Activated naive CD8-positive, alpha-beta T cell (primary cell): ENCODE results near the gene SRRM3.
A peak's percentile ranks its signal among the peaks of the same experiment; 100 is the strongest.
"Not testable (repeated sequence)": the region's sequence is repeated elsewhere in the genome, so short reads cannot be mapped to it uniquely, and the experiment has no call there.

Experiments used
- H3K27ac Mint-ChIP-seq: one replicate; pipeline ENCODE4 v1.8.0; 2021; ENCODE audit warnings: mixed read lengths
- H3K27me3 Mint-ChIP-seq: one replicate; pipeline ENCODE4 v1.8.0; 2021; ENCODE audit warnings: mixed read lengths
- H3K36me3 Mint-ChIP-seq: one replicate; pipeline ENCODE4 v1.8.0; 2021; ENCODE audit warnings: mixed read lengths
- H3K4me1 Mint-ChIP-seq: one replicate; pipeline ENCODE4 v1.8.0; 2021; ENCODE audit warnings: low read depth, mixed read lengths
- H3K4me3 Mint-ChIP-seq: one replicate; pipeline ENCODE4 v1.8.0; 2021; ENCODE audit warnings: mild to moderate bottlenecking, mixed read lengths
- H3K9me3 Mint-ChIP-seq: one replicate; pipeline ENCODE4 v1.8.0; 2021; ENCODE audit warnings: low read depth, mixed read lengths

Gene SRRM3

GRCh38 chr7:76296743-76297740 is 95.3 kb downstream of the SRRM3 start:
- Mint-ChIP-seq H3K27me3 (no peaks in the 10 kb centered on the region), H3K27ac (no peak overlapping the region), H3K9me3 (no peaks in the 10 kb centered on the region), H3K4me1 (peaks cover 2% of the 10 kb centered on the region), H3K4me3 (no peak overlapping the region), H3K36me3 (no peaks in the 10 kb centered on the region)

GRCh38 chr7:76300166-76300731 is 98.6 kb downstream of the SRRM3 start:
- H3K27ac Mint-ChIP-seq, result no peak overlapping the region
- no peaks in the 10 kb centered on the region for H3K27me3 Mint-ChIP-seq
- peaks cover 18% of the 10 kb centered on the region for H3K4me1 Mint-ChIP-seq
- H3K9me3 Mint-ChIP-seq, result no peaks in the 10 kb centered on the region
- no peaks in the 10 kb centered on the region for H3K36me3 Mint-ChIP-seq
- no peak overlapping the region for H3K4me3 Mint-ChIP-seq

GRCh38 chr7:76301000-76301399 is 99.3 kb downstream of the SRRM3 start:
- H3K4me3 Mint-ChIP-seq, result no peak overlapping the region
- no peaks in the 10 kb centered on the region for H3K36me3 Mint-ChIP-seq
- no peaks in the 10 kb centered on the region for H3K27me3 Mint-ChIP-seq
- H3K4me1 Mint-ChIP-seq, result peaks cover 18% of the 10 kb centered on the region
- H3K9me3 Mint-ChIP-seq, result no peaks in the 10 kb centered on the region
- no peak overlapping the region for H3K27ac Mint-ChIP-seq

GRCh38 chr7:76302347-76303201 is 100.9 kb downstream of the SRRM3 start, which contains the start of gene HSPB1:
TSS of gene HSPB1 (plus strand) at chr7:76302673. CDS start at chr7:76302713, 40 bp downstream.
- Mint-ChIP-seq H3K4me1 (peaks cover 18% of the 10 kb centered on the region), H3K4me3 (peak within 1 kb of the TSS; percentile 90), H3K27ac (peak within 1 kb of the TSS; percentile 88), H3K9me3 (no peaks in the 10 kb centered on the region), H3K36me3 (no peaks in the 10 kb centered on the region), H3K27me3 (no peaks in the 10 kb centered on the region)

- Mint-ChIP-seq H3K9me3 (no peaks in the 10 kb centered on the region), H3K36me3 (no peaks in the 10 kb centered on the region), H3K4me3 (peak overlapping the region; percentile 90), H3K27ac (peak overlapping the region; percentile 88), H3K27me3 (no peaks in the 10 kb centered on the region), H3K4me1 (peaks cover 18% of the 10 kb centered on the region)
Observed at GRCh38 chr7:76303202-76304147, 101.8 kb downstream of the SRRM3 start.

- Mint-ChIP-seq H3K27ac (peak overlapping the region; percentile 88), H3K4me3 (peak overlapping the region; percentile 90), H3K36me3 (no peaks in the 10 kb centered on the region), H3K27me3 (no peaks in the 10 kb centered on the region), H3K4me1 (peaks cover 18% of the 10 kb centered on the region), H3K9me3 (no peaks in the 10 kb centered on the region)
Observed at GRCh38 chr7:76304888-76305375, 103.2 kb downstream of the SRRM3 start.

GRCh38 chr7:76308874-76309273 is 107.2 kb downstream of the SRRM3 start:
- H3K4me1 Mint-ChIP-seq, H3K27me3 Mint-ChIP-seq, H3K4me3 Mint-ChIP-seq: not testable (repeated sequence)

GRCh38 chr7:76309341-76310101 is 107.8 kb downstream of the SRRM3 start:
- not testable (repeated sequence) for H3K36me3 Mint-ChIP-seq, H3K27me3 Mint-ChIP-seq, H3K4me1 Mint-ChIP-seq, H3K27ac Mint-ChIP-seq, H3K9me3 Mint-ChIP-seq, H3K4me3 Mint-ChIP-seq

More at GRCh38 chr7:76308874-76309273, 107.2 kb downstream of the SRRM3 start:
- H3K9me3 Mint-ChIP-seq, H3K27ac Mint-ChIP-seq, H3K36me3 Mint-ChIP-seq: not testable (repeated sequence)

- Mint-ChIP-seq H3K4me3 (no peak overlapping the region), H3K27me3 (no peaks in the 10 kb centered on the region), H3K9me3 (no peaks in the 10 kb centered on the region), H3K36me3 (no peaks in the 10 kb centered on the region), H3K4me1 (peaks cover 4% of the 10 kb centered on the region), H3K27ac (no peak overlapping the region)
Observed at GRCh38 chr7:76310102-76310957, 108.6 kb downstream of the SRRM3 start.

- not testable (repeated sequence) for H3K27me3 Mint-ChIP-seq, H3K36me3 Mint-ChIP-seq, H3K9me3 Mint-ChIP-seq, H3K4me1 Mint-ChIP-seq, H3K4me3 Mint-ChIP-seq, H3K27ac Mint-ChIP-seq
Observed at GRCh38 chr7:76311838-76312237, 110.1 kb downstream of the SRRM3 start.

- peaks cover 16% of the 10 kb centered on the region for H3K4me1 Mint-ChIP-seq
- H3K27me3 Mint-ChIP-seq, result no peaks in the 10 kb centered on the region
- no peak overlapping the region for H3K4me3 Mint-ChIP-seq
- no peaks in the 10 kb centered on the region for H3K9me3 Mint-ChIP-seq
- H3K27ac Mint-ChIP-seq, result no peak overlapping the region
- no peaks in the 10 kb centered on the region for H3K36me3 Mint-ChIP-seq
Observed at GRCh38 chr7:76314042-76314721, 112.5 kb downstream of the SRRM3 start.

- H3K9me3 Mint-ChIP-seq, H3K4me3 Mint-ChIP-seq, H3K27ac Mint-ChIP-seq, H3K36me3 Mint-ChIP-seq, H3K27me3 Mint-ChIP-seq: not testable (repeated sequence)
- peaks cover 20% of the 10 kb centered on the region for H3K4me1 Mint-ChIP-seq
Observed at GRCh38 chr7:76314740-76315139, 113.0 kb downstream of the SRRM3 start.
